C4-2B (cell line): ENCODE data around the gene TEX13B.

Experiments used
- CTCF ChIP-seq: fragments of 450-650 bp; conservative IDR thresholded peaks from 2 replicates; pipeline ENCODE4 v1.5.1; 2017; ENCODE audit warnings: mild to moderate bottlenecking
- ZFX ChIP-seq: fragments of 450-650 bp; IDR thresholded peaks from 2 replicates; pipeline ENCODE4 v1.6.1; 2017

DNA sequence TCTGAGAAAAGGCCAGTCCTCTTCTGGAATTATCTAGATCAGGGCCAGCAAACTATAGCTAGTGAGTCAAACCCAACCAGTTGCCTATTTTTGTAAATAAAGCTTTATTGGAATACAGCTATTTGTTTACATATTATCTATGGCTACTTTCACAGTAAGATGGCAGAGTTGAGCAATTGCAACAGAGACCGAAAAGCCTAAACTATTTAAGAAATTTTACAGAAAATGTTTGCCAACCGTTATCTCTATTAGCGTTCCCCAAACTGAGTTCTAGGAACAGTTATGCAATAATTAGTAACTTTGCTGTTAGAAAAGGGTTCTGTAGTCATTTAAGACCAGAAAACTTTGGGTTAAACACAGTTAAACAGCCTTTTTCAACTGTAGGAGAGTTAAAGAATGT, 10.5 kb downstream of the TEX13B start:
- no peak for TF ChIP-seq CTCF
- no peak for TF ChIP-seq ZFX
